GM13976 (cell line): ENCODE results near the gene CARD9.

Experiments
- DNase-seq: peaks from one replicate; pipeline ENCODE4 v3.0.0; 2012; ENCODE audit warnings: low spot score
- in situ Hi-C: fragments of 300-500 bp; cut with MboI; formaldehyde crosslinking; loops from one replicate; pipeline ENCODE4 v1.12.0; 2022; ENCODE audit warnings: low sequenced_read_pairs, mixed read lengths, inconsistent platforms; ENCODE audit not compliant: unreplicated experiment
- TF ChIP-seq, protein P1 (sequence below): IDR thresholded peaks from 2 replicates; pipeline ENCODE4 v1.5.1; 2012; ENCODE audit warnings: borderline replicate concordance, mild to moderate bottlenecking; ENCODE audit not compliant: insufficient read depth; ENCODE audit errors: extremely low read depth, missing control alignments, control extremely low read depth

Gene CARD9

DNA sequence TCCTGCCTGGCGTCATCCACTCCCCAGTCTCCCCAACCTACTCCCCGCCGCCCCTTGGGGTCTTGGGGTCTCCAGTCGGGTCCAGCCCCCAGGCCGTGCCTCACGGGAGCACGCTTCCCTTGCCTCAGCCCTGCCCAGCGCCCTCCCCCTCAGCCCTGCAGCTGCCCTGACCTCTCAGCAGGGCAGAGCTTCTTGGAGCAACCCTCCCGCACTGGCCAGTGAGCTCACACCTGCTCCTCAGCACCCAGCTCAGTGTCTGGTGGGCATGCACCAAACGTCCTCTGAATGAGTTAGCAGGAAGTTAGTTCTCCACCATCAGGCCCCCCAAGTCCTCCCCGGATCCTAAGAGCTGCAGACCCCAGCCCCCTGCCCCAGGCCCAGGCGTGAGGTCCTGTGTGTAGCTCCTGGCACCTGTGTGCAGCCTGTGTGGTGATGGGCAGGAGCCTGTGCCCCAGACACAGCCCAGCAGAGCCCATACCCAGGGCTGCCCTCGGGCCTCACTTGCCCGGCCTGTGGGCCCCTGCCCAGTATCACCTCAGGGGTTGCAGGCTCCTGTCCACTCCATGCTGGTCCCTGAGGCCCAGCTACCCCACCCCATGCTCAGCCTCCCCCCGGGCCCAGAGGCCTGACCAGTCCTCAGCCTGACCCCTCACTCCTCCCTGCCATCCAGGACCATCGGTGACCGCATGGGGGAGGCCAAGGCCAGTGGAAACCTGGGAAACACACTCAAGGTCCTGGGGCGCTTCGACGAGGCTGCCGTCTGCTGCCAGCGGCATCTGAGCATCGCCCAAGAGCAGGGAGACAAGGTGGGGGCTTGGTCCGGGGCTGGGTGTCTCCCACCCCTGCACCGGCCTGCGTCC is 37.9 kb downstream of the CARD9 start:
- DNase-seq: no peak
- in situ Hi-C loops: no loop called here
- TF ChIP-seq, protein P1, sequence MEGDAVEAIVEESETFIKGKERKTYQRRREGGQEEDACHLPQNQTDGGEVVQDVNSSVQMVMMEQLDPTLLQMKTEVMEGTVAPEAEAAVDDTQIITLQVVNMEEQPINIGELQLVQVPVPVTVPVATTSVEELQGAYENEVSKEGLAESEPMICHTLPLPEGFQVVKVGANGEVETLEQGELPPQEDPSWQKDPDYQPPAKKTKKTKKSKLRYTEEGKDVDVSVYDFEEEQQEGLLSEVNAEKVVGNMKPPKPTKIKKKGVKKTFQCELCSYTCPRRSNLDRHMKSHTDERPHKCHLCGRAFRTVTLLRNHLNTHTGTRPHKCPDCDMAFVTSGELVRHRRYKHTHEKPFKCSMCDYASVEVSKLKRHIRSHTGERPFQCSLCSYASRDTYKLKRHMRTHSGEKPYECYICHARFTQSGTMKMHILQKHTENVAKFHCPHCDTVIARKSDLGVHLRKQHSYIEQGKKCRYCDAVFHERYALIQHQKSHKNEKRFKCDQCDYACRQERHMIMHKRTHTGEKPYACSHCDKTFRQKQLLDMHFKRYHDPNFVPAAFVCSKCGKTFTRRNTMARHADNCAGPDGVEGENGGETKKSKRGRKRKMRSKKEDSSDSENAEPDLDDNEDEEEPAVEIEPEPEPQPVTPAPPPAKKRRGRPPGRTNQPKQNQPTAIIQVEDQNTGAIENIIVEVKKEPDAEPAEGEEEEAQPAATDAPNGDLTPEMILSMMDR: no peak

DNA sequence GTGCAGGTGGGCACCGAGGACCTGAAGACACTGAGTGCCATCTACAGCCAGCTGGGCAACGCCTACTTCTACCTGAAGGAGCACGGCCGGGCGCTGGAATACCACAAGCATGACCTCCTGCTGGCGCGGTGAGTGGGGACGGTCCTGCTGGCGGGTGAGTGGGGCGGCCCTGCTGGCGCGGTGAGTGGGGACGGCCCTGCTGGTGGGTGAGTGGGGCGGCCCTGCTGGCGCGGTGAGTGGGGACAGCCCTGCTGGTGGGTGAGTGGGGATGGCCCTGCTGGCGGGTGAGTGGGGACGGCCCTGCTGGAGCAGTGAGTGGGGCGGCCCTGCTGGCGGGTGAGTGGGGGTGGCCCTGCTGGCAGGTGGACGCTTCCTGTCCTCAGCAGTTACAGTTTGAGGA is 38.9 kb downstream of the CARD9 start:
- TF ChIP-seq, protein P1: no peak
- no peak for DNase-seq
- in situ Hi-C loops: no loop called here

DNA sequence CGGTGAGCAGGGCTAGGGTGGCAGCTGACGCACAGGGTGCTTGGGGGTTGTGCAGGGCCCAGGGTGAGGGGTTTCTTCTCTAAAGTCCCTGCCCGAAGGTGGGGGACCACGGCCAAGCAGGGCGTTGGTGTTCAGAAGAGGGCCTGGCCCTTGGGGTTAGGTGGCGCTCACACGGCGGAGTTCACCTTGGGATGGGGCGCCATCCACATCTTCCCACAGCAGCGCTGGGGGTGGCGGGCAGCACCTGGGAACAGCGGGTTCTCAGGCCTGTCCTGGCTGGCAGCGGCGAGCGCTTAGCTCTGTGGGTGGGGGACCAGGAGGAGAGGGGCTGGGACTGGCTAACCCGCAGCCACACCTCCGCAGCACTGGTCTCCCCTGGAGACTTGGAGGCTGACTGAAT is 40.0 kb downstream of the CARD9 start:
- in situ Hi-C loops: no loop called here
- DNase-seq: no peak
- TF ChIP-seq, protein P1: no peak

DNA sequence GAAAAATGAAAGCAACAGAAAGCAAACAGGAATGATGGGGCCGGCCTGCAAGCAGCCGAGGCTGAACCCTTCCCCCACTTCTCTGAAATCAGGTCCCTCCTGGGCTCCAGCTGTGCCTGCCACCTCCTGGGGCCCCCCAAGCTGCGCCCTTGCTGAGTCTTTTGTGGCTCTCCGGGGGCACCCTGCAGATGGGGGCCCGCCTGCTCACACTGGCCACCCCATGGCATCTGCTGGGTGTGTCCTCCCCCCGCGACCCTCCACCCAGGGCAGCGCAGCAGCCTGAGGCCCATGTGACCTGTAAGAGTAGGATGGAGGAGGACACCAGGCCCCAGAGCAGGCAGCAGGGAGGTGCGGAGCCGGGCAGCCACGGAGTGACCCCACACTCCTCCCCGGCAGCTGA is 40.4 kb downstream of the CARD9 start:
- in situ Hi-C loops: no loop called here
- TF ChIP-seq, protein P1: no peak
- no peak for DNase-seq

DNA sequence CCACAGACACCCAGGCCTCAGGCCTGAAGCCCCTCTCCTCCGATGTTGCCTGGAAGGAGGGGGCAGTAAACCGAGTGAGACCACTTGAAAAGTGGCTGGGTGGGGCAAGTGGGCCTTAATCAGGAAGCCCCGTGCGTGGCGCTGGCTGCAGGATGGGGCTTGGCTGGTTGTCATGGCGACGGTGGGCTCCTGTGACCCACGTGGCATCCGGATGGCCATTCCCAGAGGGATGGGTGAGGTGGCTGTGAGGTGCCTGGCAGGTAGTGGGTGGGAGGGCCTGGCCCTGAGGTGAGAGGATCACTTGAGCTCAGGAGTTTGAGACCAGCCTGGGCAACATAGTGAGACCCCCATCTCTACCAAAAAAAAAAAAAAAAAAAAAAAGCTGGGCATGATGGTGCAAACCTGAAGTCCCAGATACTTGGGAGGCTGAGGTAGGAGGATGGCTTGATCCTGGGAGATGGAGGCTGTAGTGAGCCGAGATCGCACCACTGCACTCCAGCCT is 40.9 kb downstream of the CARD9 start:
- no peak for DNase-seq
- TF ChIP-seq, protein P1: no peak
- in situ Hi-C loops: no loop called here

DNA sequence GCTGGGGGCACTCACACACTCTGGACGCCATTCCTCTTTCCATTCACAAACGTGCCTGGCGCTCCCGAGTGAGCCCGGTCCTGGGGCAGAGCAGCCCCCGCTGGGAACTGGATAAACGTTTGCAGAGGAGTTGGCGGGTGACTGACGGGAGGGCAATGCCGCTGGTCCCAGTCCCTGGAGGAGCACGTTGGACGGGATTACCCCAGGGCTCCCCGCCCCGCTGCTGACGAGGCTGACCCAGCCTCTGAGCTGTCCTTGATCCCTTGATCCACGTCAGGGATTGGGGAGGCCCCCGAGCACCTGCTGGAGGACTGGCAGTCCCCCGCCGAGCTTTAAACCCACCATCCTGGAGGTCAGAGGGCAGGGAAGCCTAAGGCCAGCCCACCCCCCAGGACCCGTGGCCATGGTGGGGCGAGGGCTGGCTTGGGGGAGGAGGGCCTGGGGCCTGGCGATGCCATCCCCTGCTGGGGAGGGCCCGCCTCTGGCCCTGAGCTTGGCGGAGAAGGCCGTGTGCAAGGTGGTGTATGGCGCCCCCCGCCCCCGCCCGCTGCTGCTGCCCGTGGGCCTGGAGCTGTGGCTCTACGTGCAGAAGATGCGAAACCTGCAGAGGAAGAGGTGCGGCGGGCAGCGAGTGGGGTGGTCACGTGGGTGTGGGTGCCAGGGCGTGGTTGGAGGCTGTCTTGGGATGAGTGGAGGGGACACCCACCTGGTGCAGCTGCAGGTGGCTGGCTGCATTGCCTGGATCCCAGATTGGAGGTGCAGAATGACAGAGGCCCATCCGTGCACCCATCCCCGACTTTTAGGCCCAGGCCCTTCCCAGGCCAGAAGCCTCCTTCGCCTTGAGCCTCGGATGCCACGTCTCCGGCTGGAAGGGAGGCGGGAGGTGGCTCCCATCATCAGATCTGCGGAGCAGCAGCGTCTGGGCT is 41.6 kb downstream of the CARD9 start:
- in situ Hi-C loops: no loop called here
- TF ChIP-seq, protein P1: no peak
- DNase-seq: no peak
